Ascending aorta (tissue), 2 donors: Measurements from ENCODE around the gene NUP98. TPM values are rescaled to one million over a fixed set of nuclear protein-coding genes. Genes with fewer than 3 reads are reported as not detected.

Experiments used
- DNase-seq, 2 donors: peaks; one replicate each; pipeline ENCODE4 v3.0.0-alpha.2; 2019; ENCODE audit warnings: low spot score in 2 of 2
- H3K27ac ChIP-seq, 2 donors: fragments of 200-600 bp; sonication (generic); one replicate each; pipeline ENCODE4 v1.5.1; 2016 to 2017; ENCODE audit warnings: mild to moderate bottlenecking in 1 of 2
- H3K27me3 ChIP-seq: fragments of 200-600 bp; sonication (generic); one replicate; pipeline ENCODE4 v1.5.1; 2017
- H3K36me3 ChIP-seq, 2 donors: fragments of 200-600 bp; sonication (generic); one replicate each; pipeline ENCODE4 v1.5.1; 2016
- H3K4me1 ChIP-seq, 2 donors: fragments of 200-600 bp; sonication (generic); one replicate each; pipeline ENCODE4 v1.5.1; 2016 to 2017; ENCODE audit warnings: mild to moderate bottlenecking in 1 of 2
- H3K4me3 ChIP-seq, 2 donors: fragments of 200-600 bp; sonication (generic); one replicate each; pipeline ENCODE4 v1.5.1; 2016 to 2017; ENCODE audit warnings: mild to moderate bottlenecking in 1 of 2
- H3K9me3 ChIP-seq, 2 donors: fragments of 200-600 bp; sonication (generic); one replicate each; pipeline ENCODE4 v1.5.1; 2016
- CTCF ChIP-seq, 3 experiments: fragments of 200-600 bp in 2 of 3; fragments of 450-650 bp in 1 of 3; sonication (generic) in 2 of 3; IDR thresholded peaks; one replicate each; pipeline ENCODE4 v1.5.1; 2016 to 2019; ENCODE audit warnings: antibody characterized with exemption in 3 of 3, mild to moderate bottlenecking in 1 of 3, moderate library complexity in 1 of 3
- intact Hi-C: fragments of 100-400 bp; cut with DNase I; formaldehyde crosslinking; loops from one replicate; pipeline ENCODE4 v1.15.1; 2023
- total RNA-seq: library from RNA; depleted of rRNA; stranded (reverse); fragments of >200 nt; gene quantifications from one replicate; pipeline ENCODE4 v1.1.0, GENCODE V29; 2016

The NUP98 gene
- total RNA-seq, 1 donor from 2014 or later = 36.3 TPM

- no peaks in the 10 kb centered on the region for H3K4me1 ChIP-seq
- no peak for TF ChIP-seq CTCF (IDR thresholded peaks at IDR 0.05)
- H3K4me3 ChIP-seq = no peak overlapping the region
- H3K27me3 ChIP-seq = no peaks in the 10 kb centered on the region
- intact Hi-C loops = no loop called here
- H3K9me3 ChIP-seq = no peaks in the 10 kb centered on the region
- H3K36me3 ChIP-seq = peaks cover 78 to 95% of the 10 kb centered on the region in 2 donors
- DNase-seq = no peak
- no peak overlapping the region for H3K27ac ChIP-seq
Observed at GRCh38 chr11:3684819-3685172, 112.6 kb downstream of the NUP98 start.

GRCh38 chr11:3684129-3684818 is 113.1 kb downstream of the NUP98 start:
- no peak for DNase-seq
- Histone ChIP-seq H3K4me1 (no peaks in the 10 kb centered on the region), H3K27ac (no peak overlapping the region), H3K36me3 (peaks cover 76 to 95% of the 10 kb centered on the region in 2 donors), H3K27me3 (no peaks in the 10 kb centered on the region), H3K9me3 (no peaks in the 10 kb centered on the region), H3K4me3 (no peak overlapping the region)
- TF ChIP-seq CTCF (IDR thresholded peaks at IDR 0.05) = no peak
- intact Hi-C loops = no loop called here

GRCh38 chr11:3683039-3683438 is 114.3 kb downstream of the NUP98 start:
- intact Hi-C loops = no loop called here
- no peaks in the 10 kb centered on the region for H3K27me3 ChIP-seq

GRCh38 chr11:3679077-3679476 is 118.3 kb downstream of the NUP98 start:
- no peak for DNase-seq

More at GRCh38 chr11:3683039-3683438, 114.3 kb downstream of the NUP98 start:
- Histone ChIP-seq H3K27ac (no peak overlapping the region), H3K4me3 (no peak overlapping the region), H3K9me3 (no peaks in the 10 kb centered on the region), H3K36me3 (peaks cover 78 to 97% of the 10 kb centered on the region in 2 donors), H3K4me1 (no peaks in the 10 kb centered on the region)
- TF ChIP-seq CTCF (IDR thresholded peaks at IDR 0.05) = no peak
- no peak for DNase-seq

GRCh38 chr11:3675971-3676370 is 121.4 kb downstream of the NUP98 start:
- no peak for DNase-seq
- Histone ChIP-seq H3K9me3 (no peaks in the 10 kb centered on the region), H3K4me1 (no peaks in the 10 kb centered on the region), H3K36me3 (peaks cover 82 to 99% of the 10 kb centered on the region in 2 donors), H3K27ac (no peak overlapping the region), H3K4me3 (no peak overlapping the region), H3K27me3 (no peaks in the 10 kb centered on the region)
- intact Hi-C loops = no loop called here
- TF ChIP-seq CTCF (IDR thresholded peaks at IDR 0.05) = no peak

More at GRCh38 chr11:3679077-3679476, 118.3 kb downstream of the NUP98 start:
- no peak overlapping the region for H3K4me3 ChIP-seq
- no peaks in the 10 kb centered on the region for H3K4me1 ChIP-seq
- peaks cover 86 to 100% of the 10 kb centered on the region in 2 donors for H3K36me3 ChIP-seq
- no peak for TF ChIP-seq CTCF (IDR thresholded peaks at IDR 0.05)
- intact Hi-C loops = no loop called here
- H3K27ac ChIP-seq = no peak overlapping the region
- H3K27me3 ChIP-seq = no peaks in the 10 kb centered on the region
- H3K9me3 ChIP-seq = no peaks in the 10 kb centered on the region
